GM21447 (cell line): Measurements from ENCODE around the gene RNGTT.
"Not testable (repeated sequence)": the region's sequence is repeated elsewhere in the genome, so short reads cannot be mapped to it uniquely, and the experiment has no call there.

Experiments
- ATAC-seq: cut with Tn5 transposase; IDR thresholded peaks from one replicate; pipeline ENCODE4 v1.9.1; 2021; ENCODE audit not compliant: unreplicated experiment

RNGTT gene

DNA sequence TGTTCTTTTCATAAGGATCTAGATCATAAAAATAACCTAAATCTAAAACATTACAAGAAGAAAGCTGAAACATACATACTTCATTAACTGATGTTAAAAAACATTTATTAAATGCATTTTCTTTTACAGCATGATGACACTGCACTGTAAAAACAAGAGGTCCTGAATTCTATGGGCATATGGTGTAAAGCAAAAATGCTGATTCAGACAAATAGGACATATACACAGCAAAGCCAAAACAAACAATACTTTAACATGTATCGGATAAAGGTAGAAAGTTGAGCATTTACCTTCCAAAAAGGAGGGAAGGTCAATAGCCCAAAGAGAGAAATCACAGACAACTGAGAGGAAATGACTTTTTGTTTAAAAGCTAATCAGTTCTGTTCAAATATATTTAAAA is 221.5 kb downstream of the RNGTT start:
- ATAC-seq = no peak

GRCh38 chr6:88741071-88741470 is 222.3 kb downstream of the RNGTT start:
- no peak for ATAC-seq

- ATAC-seq = no peak
Observed at GRCh38 chr6:88734544-88734943, 228.9 kb downstream of the RNGTT start.

GRCh38 chr6:88730611-88731011 is 232.8 kb downstream of the RNGTT start:
- ATAC-seq = no peak

- ATAC-seq = no peak
Observed at GRCh38 chr6:88728756-88729155, 234.7 kb downstream of the RNGTT start.

GRCh38 chr6:88726409-88726808 is 237.0 kb downstream of the RNGTT start:
- ATAC-seq = not testable (repeated sequence)

DNA sequence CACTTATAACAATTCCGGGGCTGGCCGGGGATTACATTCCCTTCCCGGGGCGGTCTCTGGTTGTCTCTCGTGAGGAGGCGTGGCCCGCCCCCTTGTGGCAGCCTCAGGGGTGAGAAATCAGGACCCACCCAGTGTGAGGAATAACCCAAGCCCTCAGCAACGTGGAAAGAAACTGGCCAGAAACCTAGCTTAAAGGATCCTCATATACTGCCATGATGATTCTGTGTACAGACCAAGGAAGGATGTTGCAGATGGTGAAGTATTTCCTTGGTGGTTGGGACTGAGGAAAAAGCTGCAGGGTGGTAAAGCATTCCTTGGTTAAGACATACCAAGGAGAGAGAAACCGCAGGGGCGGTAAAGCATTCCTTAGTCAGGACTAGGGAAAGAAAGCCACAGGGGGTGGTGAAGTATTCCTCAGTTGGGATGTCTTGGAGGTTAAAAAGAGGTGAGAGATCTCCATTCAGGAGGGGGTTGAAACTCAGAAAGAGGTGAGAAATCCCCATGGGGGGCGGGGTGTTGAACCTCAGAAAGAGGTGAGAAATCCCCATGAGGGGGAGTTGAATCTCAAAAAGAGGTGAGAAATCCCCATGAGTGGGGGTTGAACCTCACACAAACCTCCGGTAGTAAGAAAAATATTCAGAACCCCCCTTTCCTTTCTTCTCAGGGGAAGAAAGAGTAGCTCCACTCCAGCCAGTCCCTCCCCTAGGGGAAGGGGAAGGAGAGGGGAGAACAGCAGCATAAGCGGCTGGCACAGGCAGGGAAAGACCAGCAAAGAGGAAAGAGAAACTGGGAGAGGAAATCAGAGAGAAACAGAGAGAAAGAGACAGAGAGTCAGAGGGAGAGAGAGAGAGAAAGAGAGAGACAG is 238.1 kb downstream of the RNGTT start:
- ATAC-seq = no peak

DNA sequence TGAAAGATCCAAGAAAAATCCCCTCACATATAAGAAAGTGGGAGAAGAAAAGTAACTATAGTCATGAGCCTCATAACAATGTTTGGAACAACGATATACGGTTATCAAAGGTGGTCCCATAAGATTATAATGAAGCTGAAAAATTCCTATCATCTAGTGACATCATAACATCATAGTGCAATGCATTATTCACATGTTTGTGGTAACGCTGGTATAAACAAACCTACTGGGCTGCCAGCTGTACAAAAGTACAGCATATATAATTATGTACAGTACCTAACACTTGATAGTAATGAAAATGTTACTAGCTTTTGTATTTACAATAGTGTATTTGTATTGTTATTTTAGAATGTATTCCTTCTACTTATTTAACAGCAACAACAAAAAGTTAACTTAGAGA is 240.7 kb downstream of the RNGTT start:
- ATAC-seq = no peak

DNA sequence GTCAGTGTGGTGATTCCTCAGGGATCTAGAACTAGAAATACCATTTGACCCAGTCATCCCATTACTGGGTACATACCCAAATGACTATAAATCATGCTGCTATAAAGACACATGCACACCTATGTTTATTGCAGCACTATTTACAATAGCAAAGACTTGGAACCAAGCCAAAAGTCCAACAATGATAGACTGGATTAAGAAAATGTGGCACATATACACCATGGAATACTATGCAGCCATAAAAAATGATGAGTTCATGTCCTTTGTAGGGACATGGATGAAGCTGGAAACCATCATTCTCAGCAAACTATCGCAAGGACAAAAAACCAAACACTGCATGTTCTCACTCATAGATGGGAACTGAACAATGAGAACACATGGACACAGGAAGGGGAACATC is 247.0 kb downstream of the RNGTT start:
- ATAC-seq = not testable (repeated sequence)

GRCh38 chr6:88712243-88712936 is 251.0 kb downstream of the RNGTT start:
- ATAC-seq = no peak

GRCh38 chr6:88709819-88710246 is 253.6 kb downstream of the RNGTT start:
- ATAC-seq = no peak

DNA sequence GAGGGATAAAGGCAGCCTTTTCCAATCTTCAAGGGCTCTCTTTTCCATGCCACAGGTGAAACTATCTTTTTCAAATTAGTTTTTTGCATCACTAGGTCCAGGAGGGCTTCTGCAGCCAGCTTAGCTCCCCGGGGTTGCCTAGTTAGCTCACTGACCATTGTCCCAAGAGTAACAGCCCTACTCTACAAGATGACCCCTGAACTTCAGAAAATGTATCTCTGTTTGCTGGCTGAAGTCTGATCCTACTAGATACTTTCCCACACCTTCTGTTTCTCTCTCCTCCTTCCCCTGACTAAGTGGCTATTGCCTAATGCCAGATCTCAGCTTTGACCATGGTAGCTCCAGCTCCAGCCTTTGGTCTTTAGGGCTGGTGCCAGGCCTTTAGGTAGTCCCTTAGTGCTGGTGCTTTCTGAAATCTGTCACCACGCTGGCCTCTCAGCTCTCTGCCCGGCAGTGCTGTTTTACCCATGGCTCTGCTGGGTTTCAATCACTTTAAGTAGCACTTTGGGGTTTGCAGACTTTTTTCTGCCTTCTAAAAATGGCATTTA is 255.1 kb downstream of the RNGTT start:
- no peak for ATAC-seq

- peak; percentile 90 for ATAC-seq
Observed at GRCh38 chr6:88705601-88706000, 257.8 kb downstream of the RNGTT start.

DNA sequence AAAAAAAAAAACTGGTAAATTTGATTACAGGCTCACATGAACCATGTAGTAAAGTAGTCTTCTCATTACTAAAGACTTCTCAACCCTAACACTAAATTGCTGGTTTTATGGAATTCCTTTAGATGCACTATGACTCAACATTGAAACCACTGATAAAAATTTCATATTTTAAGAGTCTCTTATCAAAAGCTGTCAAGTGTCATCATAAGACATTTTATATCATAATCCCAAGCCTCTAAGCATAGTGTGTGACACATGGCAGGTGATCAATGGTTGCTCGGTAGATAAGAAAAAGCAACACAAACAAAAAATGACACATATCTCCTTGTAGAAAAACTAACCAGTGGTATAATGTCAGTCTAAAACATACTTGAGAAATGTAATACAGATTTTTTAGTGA is 258.4 kb downstream of the RNGTT start:
- ATAC-seq = no peak

DNA sequence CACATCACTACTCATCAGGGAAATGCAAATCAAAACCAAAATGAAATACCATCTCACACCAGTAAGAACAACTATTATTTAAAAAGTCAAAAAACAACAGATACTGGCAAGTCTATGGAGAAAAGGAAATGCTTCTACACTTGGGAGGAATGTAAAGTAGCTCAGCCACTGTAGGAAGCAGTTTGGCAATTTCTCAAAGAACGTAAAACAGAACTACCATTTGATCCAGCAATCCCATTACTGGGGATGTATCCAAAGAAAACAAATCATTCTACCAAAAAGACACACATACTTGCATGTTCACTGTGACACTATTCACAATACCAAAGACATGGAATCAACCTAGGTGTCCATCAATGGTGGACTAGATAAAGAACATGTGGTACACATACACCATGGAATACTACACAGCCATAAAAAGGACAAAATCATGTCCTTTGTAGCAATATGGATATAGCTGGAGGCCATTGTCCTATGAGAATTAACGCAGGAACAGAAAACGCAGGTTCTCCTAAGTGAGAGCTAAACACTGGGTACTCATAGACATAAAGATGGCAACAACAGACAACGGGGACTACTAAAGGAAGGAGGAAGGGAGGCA is 260.4 kb downstream of the RNGTT start:
- ATAC-seq = no peak

DNA sequence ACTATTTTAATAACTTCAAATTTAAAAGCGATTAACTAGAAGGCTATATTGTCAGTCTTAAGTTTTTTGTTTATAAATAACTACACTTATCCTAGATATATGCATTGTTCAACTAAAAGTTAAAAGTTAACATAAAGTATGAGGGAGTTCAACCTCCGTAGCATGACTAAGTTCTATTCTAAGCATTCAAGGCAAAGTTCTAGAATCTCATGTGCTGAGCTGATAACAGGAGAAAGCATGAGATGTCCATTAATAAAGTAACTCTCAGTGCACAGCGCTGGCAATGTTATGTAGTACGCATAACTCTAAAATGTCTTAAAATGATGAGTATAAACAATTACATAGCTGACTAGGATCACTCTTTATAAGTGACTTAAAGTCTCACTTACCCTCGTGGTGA is 264.8 kb downstream of the RNGTT start:
- no peak for ATAC-seq

- ATAC-seq = no peak
Observed at GRCh38 chr6:88695937-88696336, 267.5 kb downstream of the RNGTT start.

DNA sequence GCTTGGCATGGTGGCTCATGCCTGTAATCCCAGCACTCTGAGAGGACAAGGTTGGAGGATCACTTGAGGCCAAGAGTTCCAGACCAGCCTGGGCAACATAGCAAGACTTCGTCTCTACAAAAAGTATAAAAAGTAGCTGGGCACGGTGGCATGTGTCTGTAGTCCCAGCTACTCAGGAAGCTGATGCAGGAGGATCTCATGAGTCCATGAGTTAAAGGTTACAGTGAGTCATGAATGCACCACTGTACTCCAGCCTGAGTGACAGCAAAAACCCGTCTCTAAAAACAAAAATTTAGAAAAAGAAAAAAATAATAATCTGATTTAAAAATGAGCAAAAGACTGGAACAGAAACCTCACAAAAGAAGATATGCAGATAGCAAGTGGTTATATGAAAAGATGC is 279.7 kb downstream of the RNGTT start:
- no peak for ATAC-seq

GRCh38 chr6:88680654-88681053 is 282.8 kb downstream of the RNGTT start:
- no peak for ATAC-seq

DNA sequence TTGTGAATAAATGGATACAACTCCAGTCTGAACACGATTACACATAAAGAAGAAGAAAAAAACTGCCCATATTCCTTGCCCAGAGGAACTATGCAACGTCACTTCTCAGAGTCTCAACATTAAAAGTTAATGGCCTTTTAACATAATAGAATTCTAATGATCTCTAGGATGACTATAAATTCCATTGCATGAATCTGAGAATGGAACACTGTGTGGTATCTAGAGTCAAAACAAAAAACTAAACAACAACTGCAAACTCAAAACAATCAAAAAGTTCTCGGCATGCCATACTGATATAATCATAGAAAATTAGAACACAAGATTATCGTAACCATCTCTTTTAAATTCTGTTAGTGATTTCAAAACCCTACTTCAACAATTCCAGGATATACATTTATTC is 283.6 kb downstream of the RNGTT start:
- no peak for ATAC-seq

- no peak for ATAC-seq
Observed at GRCh38 chr6:88677356-88677755, 286.1 kb downstream of the RNGTT start.

GRCh38 chr6:88671624-88672023 is 291.8 kb downstream of the RNGTT start:
- no peak for ATAC-seq
